Spleen (tissue), 11 donors: ENCODE data around the gene PPIL1. TPM values are rescaled to one million over a fixed set of nuclear protein-coding genes. Genes with fewer than 3 reads are reported as not detected.

ENCODE experiments used
- DNase-seq: peaks from one replicate; pipeline ENCODE4 v3.0.0-alpha.2; 2020
- H3K27ac ChIP-seq, 8 donors: fragments of 200-600 bp; sonication (generic) in 7 of 8; 1 replicate in 4 of 8; 2 replicates in 4 of 8; pipeline versions ENCODE4 v1.5.0 to v1.8.0; 2016 to 2021; ENCODE audit warnings: inconsistent platforms in 4 of 8, mild to moderate bottlenecking in 4 of 8, moderate library complexity in 1 of 8
- H3K27me3 ChIP-seq, 7 donors: fragments of 200-600 bp; sonication (generic) in 6 of 7; replicated peaks in 1 of 7; 1 replicate in 4 of 7; 2 replicates in 3 of 7; pipeline versions ENCODE4 v1.5.0 to v1.8.0; 2016 to 2021; ENCODE audit warnings: inconsistent platforms in 3 of 7, mild to moderate bottlenecking in 1 of 7
- H3K36me3 ChIP-seq, 6 donors: fragments of 200-600 bp; sonication (generic) in 5 of 6; 1 replicate in 4 of 6; 2 replicates in 2 of 6; pipeline versions ENCODE4 v1.5.0 to v1.8.0; 2016 to 2021; ENCODE audit warnings: inconsistent platforms in 2 of 6
- H3K4me1 ChIP-seq, 6 donors: fragments of 200-600 bp; sonication (generic) in 5 of 6; 1 replicate in 3 of 6; 2 replicates in 3 of 6; pipeline versions ENCODE4 v1.5.0 to v1.8.0; 2016 to 2021; ENCODE audit warnings: inconsistent platforms in 3 of 6
- H3K4me3 ChIP-seq, 8 donors: fragments of 200-600 bp; sonication (generic) in 7 of 8; 1 replicate in 4 of 8; 2 replicates in 4 of 8; pipeline versions ENCODE4 v1.5.0 to v1.8.0; 2016 to 2021; ENCODE audit warnings: inconsistent platforms in 4 of 8, mild to moderate bottlenecking in 4 of 8, moderate library complexity in 2 of 8
- H3K9me3 ChIP-seq, 8 donors: fragments of 200-600 bp; sonication (generic) in 7 of 8; 1 replicate in 4 of 8; 2 replicates in 4 of 8; pipeline versions ENCODE4 v1.5.0 to v1.8.0; 2016 to 2021; ENCODE audit warnings: inconsistent platforms in 4 of 8
- CTCF ChIP-seq, 11 experiments: fragments of 200-600 bp in 7 of 11; fragments of 450-650 bp in 4 of 11; sonication (generic) in 4 of 11; IDR thresholded peaks in 8 of 11; conservative IDR thresholded peaks in 3 of 11; 1 replicate in 7 of 11; 2 replicates in 4 of 11; pipeline versions ENCODE4 v1.4.0 to v1.8.0; 2016 to 2021; ENCODE audit warnings: antibody characterized with exemption in 11 of 11, inconsistent platforms in 4 of 11, mild to moderate bottlenecking in 1 of 11
- POLR2A ChIP-seq, 3 donors: fragments of 450-650 bp; IDR thresholded peaks; one replicate each; pipeline ENCODE4 v1.5.1; 2017; ENCODE audit warnings: antibody characterized with exemption in 3 of 3, mild to moderate bottlenecking in 1 of 3
- POLR2AphosphoS5 ChIP-seq, 3 donors: sonication (generic); formaldehyde crosslinking; IDR thresholded peaks; one replicate each; pipeline ENCODE4 v1.5.1; 2017; ENCODE audit warnings: antibody characterized with exemption in 3 of 3
- WGBS, 5 donors: extraction: QIAGEN DNeasy Blood & Tissue Kit in 3 of 5; methylation state at CpG; one replicate each; pipeline versions ENCODE4 v1.1.5 to v1.1.7; 2013 to 2018; 5-methylcytosine and 5-hydroxymethylcytosine counted together
- intact Hi-C: fragments of 100-400 bp; cut with DNase I; formaldehyde crosslinking; loops from one replicate; pipeline ENCODE4 v1.15.0; 2023; ENCODE audit warnings: low total_unique reads
- polyA plus RNA-seq, 3 donors: library from polyadenylated mRNA; stranded (reverse); fragments of 200-250 nt; gene quantifications; one replicate each; pipeline ENCODE4 v1.2.1, GENCODE V29; 2013
- total RNA-seq, 7 donors: library from RNA; depleted of rRNA in 3 of 7; stranded (reverse); fragments of >200 nt in 3 of 7; fragmentation: NEBNext Ultra II Directional in 4 of 7; extraction: Animal tissue kit (Norgen Biotek cat#: 25700) in 4 of 7; gene quantifications; one replicate each; pipeline versions ENCODE4 v1.1.0 to v1.2.1, GENCODE V29; 2016 to 2021
- donor health status: healthy with polysubstance abuse.
- donor health status: DM: no; HTN: no; CAD: no; lungs with moderate emphysema.
- donor health status: DM: no; HTN: no; CAD: no.
- donor health status: Bipolar disorder and iron deficiency.
- donor health status: healthy.
- donor health status: DM: no; HTN: no; CAD: no.
- donor health status: DM: yes; HTN: yes; CAD: no.

Gene PPIL1
- total and polyA plus RNA-seq, 10 donors, result 8.7 to 26.4 (median 13.5) TPM

DNA sequence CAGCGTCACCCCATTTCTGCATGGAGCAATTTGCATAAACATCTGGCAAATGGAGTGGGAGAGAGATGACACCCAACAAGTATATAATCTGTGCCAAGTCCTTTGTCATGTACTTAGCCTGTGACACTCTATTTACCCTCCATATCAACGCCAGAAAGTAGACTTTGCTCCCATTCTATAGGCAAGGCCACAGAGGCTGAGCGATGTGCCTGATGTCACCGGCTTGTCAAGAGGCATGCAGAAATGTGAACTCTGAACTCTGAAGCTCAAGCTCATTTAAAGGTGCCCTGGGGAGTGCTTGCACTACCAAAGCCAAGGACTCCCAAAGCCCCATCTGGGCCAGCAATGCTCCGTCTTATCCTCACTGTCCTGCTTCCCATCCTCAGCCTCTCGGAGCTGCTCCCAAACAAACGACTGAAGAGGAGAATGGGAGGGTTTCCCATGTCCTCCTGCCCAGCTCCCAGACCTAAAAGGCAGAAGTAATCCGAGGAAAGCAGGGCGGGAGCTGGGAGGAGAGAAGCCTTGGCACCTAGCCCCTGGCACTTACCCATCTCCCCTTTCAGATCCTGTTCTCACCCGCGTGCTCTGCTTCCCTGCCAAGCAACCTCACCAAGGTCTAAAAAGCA, 44.6 kb downstream of the PPIL1 start:
- no peaks in the 10 kb centered on the region for H3K36me3 ChIP-seq
- TF ChIP-seq POLR2AphosphoS5 (IDR thresholded peaks at IDR 0.05) (peak in 2 of 3 donors; percentile 38 to 40), CTCF (IDR thresholded peaks at IDR 0.05 in 8 of 11, conservative IDR thresholded peaks at IDR 0.05 in 3 of 11) (no peak), POLR2A (IDR thresholded peaks at IDR 0.05) (no peak)
- peaks cover 0 to 62% (median 41%) of the 10 kb centered on the region in 6 donors for H3K4me1 ChIP-seq
- peaks cover 0 to 15% (median 0%) of the 10 kb centered on the region in 8 donors for H3K9me3 ChIP-seq
- 56 to 80% (median 68%) methylated on average over 11 of the region's 11 CpGs for WGBS, 5 donors
- intact Hi-C loops, result no loop called here
- no peak for DNase-seq
- H3K27ac ChIP-seq, result peak overlapping the region in 1 of 8 donors; percentile 25
- peaks cover 0 to 18% (median 0%) of the 10 kb centered on the region in 7 donors for H3K27me3 ChIP-seq
- H3K4me3 ChIP-seq, result no peak overlapping the region

- Histone ChIP-seq H3K4me3 (no peak overlapping the region), H3K27me3 (peaks cover 0 to 18% (median 0%) of the 10 kb centered on the region in 7 donors), H3K9me3 (peaks cover 0 to 4% (median 0%) of the 10 kb centered on the region in 8 donors), H3K4me1 (peaks cover 0 to 69% (median 39%) of the 10 kb centered on the region in 6 donors), H3K27ac (peak overlapping the region in 6 of 8 donors; percentile 29 to 68 (median 52)), H3K36me3 (no peaks in the 10 kb centered on the region)
- WGBS, 5 donors, result 20 to 26% (median 24%) methylated on average over 19 of the region's 19 CpGs
- DNase-seq, result peak; percentile 80
- TF ChIP-seq POLR2A (IDR thresholded peaks at IDR 0.05) (no peak), POLR2AphosphoS5 (IDR thresholded peaks at IDR 0.05) (peak in 2 of 3 donors; percentile 50 to 69)
- intact Hi-C loops, result no loop called here
These were observed 47.1 kb downstream of the PPIL1 start for GRCh38 chr6:36827261-36828079.

- Histone ChIP-seq H3K36me3 (no peaks in the 10 kb centered on the region), H3K4me3 (no peak overlapping the region), H3K27me3 (peaks cover 0 to 18% (median 0%) of the 10 kb centered on the region in 7 donors), H3K27ac (peak overlapping the region in 5 of 8 donors; percentile 36 to 68 (median 58)), H3K9me3 (no peaks in the 10 kb centered on the region), H3K4me1 (peaks cover 0 to 69% (median 39%) of the 10 kb centered on the region in 6 donors)
- 70 to 76% (median 73%) methylated on average over 16 to 19 of the region's 19 CpGs for WGBS, 5 donors
- TF ChIP-seq POLR2A (IDR thresholded peaks at IDR 0.05) (no peak), POLR2AphosphoS5 (IDR thresholded peaks at IDR 0.05) (no peak), CTCF (IDR thresholded peaks at IDR 0.05 in 8 of 11, conservative IDR thresholded peaks at IDR 0.05 in 3 of 11) (no peak)
- no peak for DNase-seq
- intact Hi-C loops, result no loop called here
These were observed 47.9 kb downstream of the PPIL1 start for GRCh38 chr6:36826520-36827227.

DNA sequence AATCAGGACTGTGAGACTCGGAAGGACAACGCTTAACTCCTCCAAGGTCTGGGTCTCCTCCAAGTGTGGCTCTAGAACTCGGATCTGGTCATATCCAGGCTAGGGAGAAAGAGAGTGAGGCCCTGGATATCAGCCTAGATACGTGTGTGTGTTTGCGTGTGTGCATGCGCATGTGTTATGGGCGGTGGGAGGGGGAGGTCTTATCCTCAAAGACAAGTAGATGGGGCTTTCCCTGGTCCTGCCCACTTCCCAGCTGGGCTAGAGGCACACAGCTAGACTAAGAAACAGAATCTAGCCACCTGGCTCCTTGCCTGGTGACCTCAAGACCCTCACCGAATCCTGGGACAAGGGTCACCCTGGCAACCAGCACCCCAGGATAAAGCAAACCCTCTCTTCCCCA, 48.6 kb downstream of the PPIL1 start:
- Histone ChIP-seq H3K36me3 (no peaks in the 10 kb centered on the region), H3K4me1 (peaks cover 0 to 68% (median 39%) of the 10 kb centered on the region in 6 donors), H3K4me3 (no peak overlapping the region), H3K27ac (no peak overlapping the region), H3K9me3 (no peaks in the 10 kb centered on the region), H3K27me3 (peaks cover 0 to 18% (median 0%) of the 10 kb centered on the region in 7 donors)
- 83 to 89% (median 86%) methylated on average over 8 of the region's 8 CpGs for WGBS, 5 donors
- no peak for TF ChIP-seq POLR2A (IDR thresholded peaks at IDR 0.05)
- no peak for TF ChIP-seq CTCF (IDR thresholded peaks at IDR 0.05 in 8 of 11, conservative IDR thresholded peaks at IDR 0.05 in 3 of 11)
- no peak for TF ChIP-seq POLR2AphosphoS5 (IDR thresholded peaks at IDR 0.05)
- intact Hi-C loops, result no loop called here
- no peak for DNase-seq
